PC-9 (cell line): ENCODE measurements around the gene NOS1AP. TPM values are rescaled to one million over a fixed set of nuclear protein-coding genes. Genes with fewer than 3 reads are reported as not detected.
A peak's percentile ranks its signal among the peaks of the same experiment; 100 is the strongest.

Experiments used
- microRNA-seq: library from miRNA; unstranded; fragments of <30 nt; microRNA quantifications from one replicate; pipeline ENCODE4 v1.2.0, GENCODE V29; 2021; ENCODE audit warnings: borderline number of aligned reads, borderline replicate concordance
- total RNA-seq: library from RNA; stranded (reverse); gene quantifications from 2 replicates; pipeline ENCODE4 v1.2.3, GENCODE V29; 2021

NOS1AP gene
- total RNA-seq, 1 experiment from 2014 or later, result 9.9 TPM

Small RNAs within 50 kb of the gene (microRNA-seq; reads per million reads assigned to microRNA genes)
- gene MIR4654 (not detected), gene MIR556 (13.5 reads per million, percentile 24 among the genes with 10 or more reads in this experiment)

Other genes starting within 250 kb of the NOS1AP start
- 0.50 TPM in 1 of 2 replicates, not detected in the other for gene OLFML2B, start 45.8 kb upstream of the NOS1AP start, total RNA-seq